HFFc6 (cell line): ENCODE data around the gene UBR4. TPM values are rescaled to one million over a fixed set of nuclear protein-coding genes. Genes with fewer than 3 reads are reported as not detected.
"Not testable (repeated sequence)": the region's sequence is repeated elsewhere in the genome, so short reads cannot be mapped to it uniquely, and the experiment has no call there.

Source experiments
- DNase-seq: peaks from one replicate; pipeline ENCODE4 v3.0.0-alpha.2; 2018
- H3K27ac Mint-ChIP-seq: 2 replicates; pipeline ENCODE4 v1.8.0; 2020; ENCODE audit warnings: mild to moderate bottlenecking, mixed read lengths
- H3K27me3 Mint-ChIP-seq: 2 replicates; pipeline ENCODE4 v1.8.0; 2021; ENCODE audit warnings: mild to moderate bottlenecking, moderate library complexity, mixed read lengths; ENCODE audit not compliant: insufficient read depth
- H3K36me3 Mint-ChIP-seq: 2 replicates; pipeline ENCODE4 v1.8.0; 2021; ENCODE audit warnings: low read depth, mixed read lengths
- H3K4me1 Mint-ChIP-seq: 2 replicates; pipeline ENCODE4 v1.8.0; 2020; ENCODE audit warnings: low read depth, mixed read lengths
- H3K4me3 Mint-ChIP-seq: 2 replicates; pipeline ENCODE4 v1.8.0; 2020; ENCODE audit warnings: mild to moderate bottlenecking, moderate library complexity, mixed read lengths
- H3K9me3 Mint-ChIP-seq: 2 replicates; pipeline ENCODE4 v1.8.0; 2020; ENCODE audit warnings: mild to moderate bottlenecking, mixed read lengths
- CTCF ChIP-seq: fragments of 200-600 bp; sonication (generic); IDR thresholded peaks from 2 replicates; pipeline ENCODE4 v1.5.0; 2021; ENCODE audit warnings: antibody characterized with exemption, mild to moderate bottlenecking
- long read RNA-seq: library from polyadenylated mRNA; unstranded; transcript quantifications from one replicate; pipeline ENCODE4 v2.0.0, GENCODE V29; 2019
- total RNA-seq, 6 experiments: library from RNA; stranded (reverse); fragmentation: NEBNext Ultra II Directional; extraction: Animal tissue kit (Norgen Biotek cat#: 25700); gene quantifications; 2 replicates in 1 of 6; 3 replicates in 5 of 6; pipeline ENCODE4 v1.2.3, GENCODE V29; 2021

The UBR4 gene
- total RNA-seq, result 100 to 1,000 TPM in 1 of 6 experiments, 10 to 100 TPM in 5; 74.2 to 116 (median 88.6) TPM
- long read RNA-seq, partial matches to known transcripts, result 17 of 24 reads
- long read RNA-seq, other reads (novel, unspliced or antisense), result 6 of 24 reads

- no peak; the same call in 1 of the 2 replicates for TF ChIP-seq CTCF
- no peaks in the 10 kb centered on the region for H3K27me3 Mint-ChIP-seq
- H3K27ac Mint-ChIP-seq, result peak within 1 kb of the TSS; percentile 95
- H3K4me1 Mint-ChIP-seq, result peaks cover 63% of the 10 kb centered on the region
- peak within 1 kb of the TSS; percentile 94 for H3K4me3 Mint-ChIP-seq
- DNase-seq, result peak; percentile 90
- H3K9me3 Mint-ChIP-seq, result no peaks in the 10 kb centered on the region
- peaks cover 46% of the 10 kb centered on the region for H3K36me3 Mint-ChIP-seq
These were observed at the start of gene UBR4 for GRCh38 chr1:19209990-19210771. TSS of gene UBR4 (minus strand) at chr1:19210266. CDS start at chr1:19210248, 18 bp downstream.

GRCh38 chr1:19258353-19258752, 48.3 kb upstream of the UBR4 start:
- H3K27ac Mint-ChIP-seq, result 0 out of 2 replicates have a peak overlapping the region, but pooled peaks have one; percentile 13
- no peaks in the 10 kb centered on the region for H3K9me3 Mint-ChIP-seq
- DNase-seq, result no peak
- no peak for TF ChIP-seq CTCF
- H3K36me3 Mint-ChIP-seq, result peaks cover 12% of the 10 kb centered on the region; the same call in 1 of the 2 replicates
- peaks cover 33% of the 10 kb centered on the region for H3K4me1 Mint-ChIP-seq
- no peak overlapping the region for H3K4me3 Mint-ChIP-seq
- H3K27me3 Mint-ChIP-seq, result peaks cover 2% of the 10 kb centered on the region

- Mint-ChIP-seq H3K4me1 (peaks cover 40% of the 10 kb centered on the region), H3K27me3 (peaks cover 2% of the 10 kb centered on the region), H3K9me3 (no peaks in the 10 kb centered on the region), H3K4me3 (no peak overlapping the region), H3K27ac (peak overlapping the region; percentile 51), H3K36me3 (peaks cover 19% of the 10 kb centered on the region)
- TF ChIP-seq CTCF, result no peak
- no peak for DNase-seq
These were observed 47.3 kb upstream of the UBR4 start for GRCh38 chr1:19257178-19257914.

DNA sequence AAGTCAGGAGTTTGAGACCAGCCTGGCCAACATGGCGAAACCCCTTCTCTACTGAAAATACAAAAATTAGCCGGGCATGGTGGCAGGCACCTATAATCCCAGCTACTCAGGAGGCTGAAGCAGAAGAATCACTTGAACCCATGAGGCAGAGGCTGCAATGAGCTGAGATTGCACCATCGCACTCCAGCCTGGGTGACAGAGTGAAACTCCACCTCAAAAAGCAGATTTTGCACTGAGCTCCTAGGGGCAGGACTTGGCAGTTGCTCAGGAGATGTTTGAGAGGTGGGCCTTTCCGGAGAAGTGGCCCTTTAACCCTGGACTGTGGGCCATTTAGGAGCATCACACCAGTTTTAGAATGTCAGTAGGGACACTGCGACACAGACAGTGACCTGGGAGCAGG, 46.2 kb upstream of the UBR4 start:
- H3K4me3 Mint-ChIP-seq, H3K9me3 Mint-ChIP-seq, H3K27me3 Mint-ChIP-seq, DNase-seq: not testable (repeated sequence)
- peak overlapping the region; percentile 51; the same call in 1 of the 2 replicates for H3K27ac Mint-ChIP-seq
- peaks cover 40% of the 10 kb centered on the region for H3K4me1 Mint-ChIP-seq
- H3K36me3 Mint-ChIP-seq, result peaks cover 23% of the 10 kb centered on the region

- Mint-ChIP-seq H3K27me3 (peaks cover 2% of the 10 kb centered on the region), H3K4me1 (peaks cover 37% of the 10 kb centered on the region), H3K27ac (no peak overlapping the region), H3K4me3 (no peak overlapping the region), H3K9me3 (no peaks in the 10 kb centered on the region), H3K36me3 (peaks cover 23% of the 10 kb centered on the region)
- no peak for TF ChIP-seq CTCF
- DNase-seq, result no peak
These were observed 45.2 kb upstream of the UBR4 start for GRCh38 chr1:19255288-19255687.
